ENCODE measurements around the gene LUC7L3. TPM values are rescaled to one million over a fixed set of nuclear protein-coding genes. Genes with fewer than 3 reads are reported as not detected.
A peak's percentile ranks its signal among the peaks of the same experiment; 100 is the strongest.

The LUC7L3 gene
- total and polyA plus RNA-seq, 2 of the 13 experiments (the other 11 are each of a cell fraction or from before 2014, with no cell fraction given) = 108 to 120 TPM

DNA sequence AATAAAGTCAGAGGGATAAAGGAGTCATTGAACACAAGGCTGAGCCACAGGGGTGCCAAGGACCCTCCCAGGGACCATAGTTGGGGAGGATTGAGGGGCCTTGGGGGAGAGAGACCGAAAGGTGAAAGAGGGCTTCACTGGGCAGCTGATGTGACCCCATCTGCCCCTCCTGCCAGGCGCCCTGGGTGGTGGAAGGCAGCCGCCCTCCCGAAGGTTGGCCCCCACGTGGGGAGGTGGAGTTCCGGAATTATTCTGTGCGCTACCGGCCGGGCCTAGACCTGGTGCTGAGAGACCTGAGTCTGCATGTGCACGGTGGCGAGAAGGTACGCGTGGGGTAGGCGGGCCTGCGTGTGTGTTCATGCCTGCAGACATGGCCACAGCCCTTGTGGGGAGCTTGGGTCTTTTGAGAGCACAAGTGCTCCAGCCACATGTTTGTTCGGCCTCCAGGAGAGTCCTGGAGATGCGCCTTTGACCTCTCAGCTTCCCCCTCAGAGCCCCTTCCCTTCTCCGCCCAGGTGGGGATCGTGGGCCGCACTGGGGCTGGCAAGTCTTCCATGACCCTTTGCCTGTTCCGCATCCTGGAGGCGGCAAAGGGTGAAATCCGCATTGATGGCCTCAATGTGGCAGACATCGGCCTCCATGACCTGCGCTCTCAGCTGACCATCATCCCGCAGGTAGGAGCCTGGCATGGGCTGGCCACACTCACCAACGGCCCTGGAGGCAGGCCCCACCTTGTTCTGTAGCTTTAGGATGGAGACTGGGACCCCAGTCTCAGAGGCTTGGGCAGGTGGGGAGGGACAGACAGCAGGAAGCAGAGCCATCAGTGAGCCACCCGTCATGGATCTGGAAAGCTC is 35.7 kb upstream of the LUC7L3 start (continued):
- no peak for TF ChIP-seq EEA1 (CRISPR knock-in tag; IDR thresholded peaks at IDR 0.05; ENCODE audit: borderline replicate concordance)
- TF ChIP-seq ZSCAN21 (CRISPR knock-in tag; IDR thresholded peaks at IDR 0.05; ENCODE audit: borderline replicate concordance) = no peak
- TF ChIP-seq, protein P1, sequence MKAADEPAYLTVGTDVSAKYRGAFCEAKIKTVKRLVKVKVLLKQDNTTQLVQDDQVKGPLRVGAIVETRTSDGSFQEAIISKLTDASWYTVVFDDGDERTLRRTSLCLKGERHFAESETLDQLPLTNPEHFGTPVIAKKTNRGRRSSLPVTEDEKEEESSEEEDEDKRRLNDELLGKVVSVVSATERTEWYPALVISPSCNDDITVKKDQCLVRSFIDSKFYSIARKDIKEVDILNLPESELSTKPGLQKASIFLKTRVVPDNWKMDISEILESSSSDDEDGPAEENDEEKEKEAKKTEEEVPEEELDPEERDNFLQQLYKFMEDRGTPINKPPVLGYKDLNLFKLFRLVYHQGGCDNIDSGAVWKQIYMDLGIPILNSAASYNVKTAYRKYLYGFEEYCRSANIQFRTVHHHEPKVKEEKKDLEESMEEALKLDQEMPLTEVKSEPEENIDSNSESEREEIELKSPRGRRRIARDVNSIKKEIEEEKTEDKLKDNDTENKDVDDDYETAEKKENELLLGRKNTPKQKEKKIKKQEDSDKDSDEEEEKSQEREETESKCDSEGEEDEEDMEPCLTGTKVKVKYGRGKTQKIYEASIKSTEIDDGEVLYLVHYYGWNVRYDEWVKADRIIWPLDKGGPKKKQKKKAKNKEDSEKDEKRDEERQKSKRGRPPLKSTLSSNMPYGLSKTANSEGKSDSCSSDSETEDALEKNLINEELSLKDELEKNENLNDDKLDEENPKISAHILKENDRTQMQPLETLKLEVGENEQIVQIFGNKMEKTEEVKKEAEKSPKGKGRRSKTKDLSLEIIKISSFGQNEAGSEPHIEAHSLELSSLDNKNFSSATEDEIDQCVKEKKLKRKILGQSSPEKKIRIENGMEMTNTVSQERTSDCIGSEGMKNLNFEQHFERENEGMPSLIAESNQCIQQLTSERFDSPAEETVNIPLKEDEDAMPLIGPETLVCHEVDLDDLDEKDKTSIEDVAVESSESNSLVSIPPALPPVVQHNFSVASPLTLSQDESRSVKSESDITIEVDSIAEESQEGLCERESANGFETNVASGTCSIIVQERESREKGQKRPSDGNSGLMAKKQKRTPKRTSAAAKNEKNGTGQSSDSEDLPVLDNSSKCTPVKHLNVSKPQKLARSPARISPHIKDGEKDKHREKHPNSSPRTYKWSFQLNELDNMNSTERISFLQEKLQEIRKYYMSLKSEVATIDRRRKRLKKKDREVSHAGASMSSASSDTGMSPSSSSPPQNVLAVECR (CRISPR knock-in tag; IDR thresholded peaks at IDR 0.05; ENCODE audit: borderline replicate concordance) = no peak
- TF ChIP-seq SIN3B (IDR thresholded peaks at IDR 0.05; ENCODE audit: low read length) = no peak
- TF ChIP-seq YEATS4 (CRISPR knock-in tag; IDR thresholded peaks at IDR 0.05; ENCODE audit: borderline replicate concordance) = 0 out of 2 replicates have a peak, but pooled peaks have one; percentile 9
- TF ChIP-seq CBFB (CRISPR knock-in tag; IDR thresholded peaks at IDR 0.05) = peak; percentile 19; the same call in 1 of the 2 replicates
- no peak for TF ChIP-seq HES4 (CRISPR knock-in tag; IDR thresholded peaks at IDR 0.05; ENCODE audit: borderline replicate concordance)
- no peak for TF ChIP-seq ZNF678 (CRISPR knock-in tag; IDR thresholded peaks at IDR 0.05)
- no peak for TF ChIP-seq ZNF772 (CRISPR knock-in tag; IDR thresholded peaks at IDR 0.05)
- no peak for TF ChIP-seq RELA (CRISPR knock-in tag; IDR thresholded peaks at IDR 0.05)
- TF ChIP-seq ZNF446 (CRISPR knock-in tag; IDR thresholded peaks at IDR 0.05) = no peak
- peak; percentile 91 for TF ChIP-seq AGO2 (optimal IDR thresholded peaks at IDR 0.05; ENCODE audit: low read depth, low read length)
- peak; percentile 71 for TF ChIP-seq KDM5B (CRISPR knock-in tag; IDR thresholded peaks at IDR 0.05; ENCODE audit: borderline replicate concordance)
